GM10266 (cell line): Measurements from ENCODE around the gene COL1A1.

ENCODE experiments used
- DNase-seq: peaks from one replicate; pipeline ENCODE4 v3.0.0; 2012; ENCODE audit errors: extremely low spot score
- CTCF ChIP-seq: IDR thresholded peaks from 2 replicates; pipeline ENCODE4 v1.5.1; 2012; ENCODE audit warnings: mild to moderate bottlenecking, low read depth; ENCODE audit not compliant: control insufficient read depth, insufficient read depth; ENCODE audit errors: missing control alignments

COL1A1 gene

GRCh38 chr17:50201276-50201854, at the start of gene COL1A1:
TSS of gene COL1A1 (minus strand) at chr17:50201631. CDS start at chr17:50201513, 118 bp downstream.
- DNase-seq, result no peak
- TF ChIP-seq CTCF, result no peak

- no peak for DNase-seq
- TF ChIP-seq CTCF, result no peak
Observed at GRCh38 chr17:50248255-50248654, 46.8 kb upstream of the COL1A1 start.

GRCh38 chr17:50244771-50245170, 43.3 kb upstream of the COL1A1 start:
- no peak for DNase-seq
- no peak for TF ChIP-seq CTCF

GRCh38 chr17:50241431-50241830, 40.0 kb upstream of the COL1A1 start:
- no peak for TF ChIP-seq CTCF
- DNase-seq, result no peak

- no peak for TF ChIP-seq CTCF
- no peak for DNase-seq
Observed at GRCh38 chr17:50240851-50241250, 39.4 kb upstream of the COL1A1 start.

GRCh38 chr17:50239937-50240336, 38.5 kb upstream of the COL1A1 start:
- DNase-seq, result no peak
- no peak for TF ChIP-seq CTCF

- TF ChIP-seq CTCF, result no peak
- no peak for DNase-seq
Observed at GRCh38 chr17:50238601-50239280, 37.3 kb upstream of the COL1A1 start.
